ENCODE measurements around the gene UNC80.

The UNC80 gene

GRCh38 chr2:209771474-209772289 is at the start of gene UNC80:
Gene UNC80, plus strand, starts transcription at chr2:209771832. Its CDS starts 241 bp downstream, at chr2:209772073.
- Histone ChIP-seq H3K36me3 (ENCODE audit: insufficient read depth, low read length) (no peaks in the 10 kb centered on the region), H3K27me3 (ENCODE audit: insufficient read depth, low read length, poor library complexity) (no peaks in the 10 kb centered on the region), H3K9ac (ENCODE audit: low read depth, low read length) (no peak within 1 kb of the TSS), H3K4me2 (ENCODE audit: insufficient read depth, low read length) (no peak within 1 kb of the TSS), H3K4me1 (ENCODE audit: insufficient read depth, low read length) (no peaks in the 10 kb centered on the region), H4K20me1 (ENCODE audit: insufficient read depth, low read length) (no peaks in the 10 kb centered on the region), H3K9me3 (ENCODE audit: insufficient read depth, low read length, severe bottlenecking) (no peaks in the 10 kb centered on the region), H2AFZ (ENCODE audit: low read depth, low read length) (no peak within 1 kb of the TSS), H3K79me2 (ENCODE audit: insufficient read depth, low read length) (no peaks in the 10 kb centered on the region), H3K27ac (ENCODE audit: low read length) (no peak within 1 kb of the TSS), H3K4me3 (ENCODE audit: low read depth in 1 of 2, low read length in 2 of 2) (no peak within 1 kb of the TSS)
- DNase-seq: no peak
- TF ChIP-seq CTCF (IDR thresholded peaks at IDR 0.05; ENCODE audit: borderline replicate concordance, extremely low read depth, low read length, poor library complexity, severe bottlenecking) (no peak), EZH2 (IDR thresholded peaks at IDR 0.05; ENCODE audit: borderline replicate concordance, low read depth, low read length, severe bottlenecking) (no peak)
- ATAC-seq (ENCODE audit: insufficient read depth, low read depth): no peak

GRCh38 chr2:209726311-209726710 is 45.3 kb upstream of the UNC80 start:
- no peak for DNase-seq
- H3K4me3 ChIP-seq (ENCODE audit: low read depth in 1 of 2, low read length in 2 of 2): no peak overlapping the region
- no peak overlapping the region for H2AFZ ChIP-seq (ENCODE audit: low read depth, low read length)
- H3K4me2 ChIP-seq (ENCODE audit: insufficient read depth, low read length): no peak overlapping the region
- no peak overlapping the region for H3K27ac ChIP-seq (ENCODE audit: low read length)
- H3K27me3 ChIP-seq (ENCODE audit: insufficient read depth, low read length, poor library complexity): no peaks in the 10 kb centered on the region
- H3K9me3 ChIP-seq (ENCODE audit: insufficient read depth, low read length, severe bottlenecking): no peaks in the 10 kb centered on the region
- no peak for ATAC-seq (ENCODE audit: insufficient read depth, low read depth)
- no peaks in the 10 kb centered on the region for H4K20me1 ChIP-seq (ENCODE audit: insufficient read depth, low read length)
- H3K36me3 ChIP-seq (ENCODE audit: insufficient read depth, low read length): no peaks in the 10 kb centered on the region
- H3K4me1 ChIP-seq (ENCODE audit: insufficient read depth, low read length): no peaks in the 10 kb centered on the region
- H3K9ac ChIP-seq (ENCODE audit: low read depth, low read length): no peak overlapping the region
- TF ChIP-seq EZH2 (IDR thresholded peaks at IDR 0.05; ENCODE audit: borderline replicate concordance, low read depth, low read length, severe bottlenecking) (no peak), CTCF (IDR thresholded peaks at IDR 0.05; ENCODE audit: borderline replicate concordance, extremely low read depth, low read length, poor library complexity, severe bottlenecking) (no peak)
- no peaks in the 10 kb centered on the region for H3K79me2 ChIP-seq (ENCODE audit: insufficient read depth, low read length)

GRCh38 chr2:209727077-209727476 is 44.6 kb upstream of the UNC80 start:
- Histone ChIP-seq H3K9me3 (ENCODE audit: insufficient read depth, low read length, severe bottlenecking) (no peaks in the 10 kb centered on the region), H3K4me1 (ENCODE audit: insufficient read depth, low read length) (no peaks in the 10 kb centered on the region), H4K20me1 (ENCODE audit: insufficient read depth, low read length) (no peaks in the 10 kb centered on the region), H2AFZ (ENCODE audit: low read depth, low read length) (no peak overlapping the region), H3K79me2 (ENCODE audit: insufficient read depth, low read length) (no peaks in the 10 kb centered on the region), H3K36me3 (ENCODE audit: insufficient read depth, low read length) (no peaks in the 10 kb centered on the region), H3K4me3 (ENCODE audit: low read depth in 1 of 2, low read length in 2 of 2) (no peak overlapping the region), H3K27ac (ENCODE audit: low read length) (no peak overlapping the region), H3K9ac (ENCODE audit: low read depth, low read length) (no peak overlapping the region), H3K4me2 (ENCODE audit: insufficient read depth, low read length) (no peak overlapping the region), H3K27me3 (ENCODE audit: insufficient read depth, low read length, poor library complexity) (no peaks in the 10 kb centered on the region)
- DNase-seq (no peak), ATAC-seq (ENCODE audit: insufficient read depth, low read depth) (no peak)
- TF ChIP-seq EZH2 (IDR thresholded peaks at IDR 0.05; ENCODE audit: borderline replicate concordance, low read depth, low read length, severe bottlenecking): no peak
- TF ChIP-seq CTCF (IDR thresholded peaks at IDR 0.05; ENCODE audit: borderline replicate concordance, extremely low read depth, low read length, poor library complexity, severe bottlenecking): no peak
